NB4 (cell line): ENCODE measurements around the gene NEBL.

Experiments
- DNase-seq: peaks from one replicate; pipeline ENCODE4 v3.0.0; 2010; ENCODE audit warnings: low read depth
- H3K4me3 ChIP-seq: one replicate; pipeline ENCODE4 v1.5.1; 2011; ENCODE audit warnings: mild to moderate bottlenecking, low read depth, low read length, moderate library complexity
- MYC ChIP-seq: IDR thresholded peaks from 2 replicates; pipeline ENCODE4 v1.6.1; 2011; ENCODE audit warnings: low read depth, low read length
- POLR2A ChIP-seq: IDR thresholded peaks from 2 replicates; pipeline ENCODE4 v1.6.1; 2011; ENCODE audit warnings: mild to moderate bottlenecking; ENCODE audit not compliant: insufficient read length; ENCODE audit errors: extremely low read depth
- TF ChIP-seq, protein P1 (sequence below): IDR thresholded peaks from one replicate; pipeline ENCODE4 v1.5.1; 2012; ENCODE audit warnings: low read depth, low read length
- TF ChIP-seq, protein P2 (sequence below): IDR thresholded peaks from 2 replicates; pipeline ENCODE4 v1.6.1; 2011; ENCODE audit warnings: low read depth, low read length

The NEBL gene

DNA sequence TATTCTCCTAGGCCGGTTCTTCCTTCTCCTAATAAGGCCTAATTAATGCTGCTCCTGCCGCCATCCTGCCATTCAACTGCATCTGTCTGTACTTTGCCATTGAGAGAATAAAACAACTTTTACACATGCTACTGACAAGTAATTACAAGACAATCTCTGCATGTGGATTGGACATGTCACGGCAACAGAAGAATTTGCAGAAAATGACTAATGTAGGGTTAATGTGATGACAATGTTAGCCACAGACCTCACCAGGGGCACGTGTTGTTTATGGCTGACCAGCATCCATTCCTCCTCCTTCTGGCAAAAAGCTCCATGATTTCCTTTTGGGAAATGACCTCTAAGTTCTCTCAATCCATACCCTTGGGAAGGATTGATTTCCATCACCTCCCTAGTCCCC is 58.0 kb downstream of the NEBL start:
- no peak for DNase-seq
- H3K4me3 ChIP-seq, result no peak overlapping the region
- TF ChIP-seq, protein P1, sequence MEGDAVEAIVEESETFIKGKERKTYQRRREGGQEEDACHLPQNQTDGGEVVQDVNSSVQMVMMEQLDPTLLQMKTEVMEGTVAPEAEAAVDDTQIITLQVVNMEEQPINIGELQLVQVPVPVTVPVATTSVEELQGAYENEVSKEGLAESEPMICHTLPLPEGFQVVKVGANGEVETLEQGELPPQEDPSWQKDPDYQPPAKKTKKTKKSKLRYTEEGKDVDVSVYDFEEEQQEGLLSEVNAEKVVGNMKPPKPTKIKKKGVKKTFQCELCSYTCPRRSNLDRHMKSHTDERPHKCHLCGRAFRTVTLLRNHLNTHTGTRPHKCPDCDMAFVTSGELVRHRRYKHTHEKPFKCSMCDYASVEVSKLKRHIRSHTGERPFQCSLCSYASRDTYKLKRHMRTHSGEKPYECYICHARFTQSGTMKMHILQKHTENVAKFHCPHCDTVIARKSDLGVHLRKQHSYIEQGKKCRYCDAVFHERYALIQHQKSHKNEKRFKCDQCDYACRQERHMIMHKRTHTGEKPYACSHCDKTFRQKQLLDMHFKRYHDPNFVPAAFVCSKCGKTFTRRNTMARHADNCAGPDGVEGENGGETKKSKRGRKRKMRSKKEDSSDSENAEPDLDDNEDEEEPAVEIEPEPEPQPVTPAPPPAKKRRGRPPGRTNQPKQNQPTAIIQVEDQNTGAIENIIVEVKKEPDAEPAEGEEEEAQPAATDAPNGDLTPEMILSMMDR, result no peak
- TF ChIP-seq POLR2A, result no peak

DNA sequence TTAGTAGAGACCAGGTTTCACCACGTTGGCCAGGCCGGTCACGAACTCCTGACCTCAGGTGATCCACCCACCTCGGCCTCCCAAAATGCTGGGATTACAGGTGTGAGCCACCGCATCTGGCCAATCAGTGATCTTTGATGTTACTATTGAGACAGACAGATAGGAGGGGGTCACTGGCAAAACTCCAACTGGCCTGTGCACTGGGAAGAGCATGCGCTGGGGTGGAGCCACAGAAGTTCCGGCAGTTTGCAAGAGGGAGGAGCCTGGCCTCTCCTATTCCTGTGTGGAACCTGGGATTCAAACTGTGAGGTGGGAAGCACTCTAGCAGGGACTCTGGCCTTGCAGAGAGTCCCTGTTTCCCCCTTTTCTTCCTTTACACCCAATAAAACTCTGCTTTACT is 60.7 kb downstream of the NEBL start:
- no peak for DNase-seq
- no peak overlapping the region for H3K4me3 ChIP-seq
- TF ChIP-seq, protein P2, sequence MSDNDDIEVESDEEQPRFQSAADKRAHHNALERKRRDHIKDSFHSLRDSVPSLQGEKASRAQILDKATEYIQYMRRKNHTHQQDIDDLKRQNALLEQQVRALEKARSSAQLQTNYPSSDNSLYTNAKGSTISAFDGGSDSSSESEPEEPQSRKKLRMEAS, result no peak
- TF ChIP-seq POLR2A, result no peak
- TF ChIP-seq, protein P1, result no peak
- TF ChIP-seq MYC, result no peak

DNA sequence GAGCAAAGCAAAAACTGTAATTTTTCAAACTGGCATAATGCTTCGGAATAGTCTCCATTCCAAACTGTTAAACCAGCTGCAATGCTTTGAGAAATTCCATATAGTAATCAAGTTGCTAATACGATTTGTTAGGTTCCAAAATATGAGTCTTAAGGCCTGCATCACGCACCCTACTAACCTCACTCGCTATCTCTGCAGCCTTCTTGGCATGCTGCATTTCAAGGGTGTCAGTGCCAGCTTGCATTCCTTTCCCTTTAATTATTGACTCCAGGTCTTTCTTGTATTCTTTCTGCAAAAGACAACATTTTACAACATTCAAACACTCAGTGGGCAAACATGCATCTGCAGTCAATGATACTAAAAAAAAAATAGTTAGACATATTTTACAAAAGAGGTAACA is 61.8 kb downstream of the NEBL start:
- TF ChIP-seq, protein P2, result no peak
- TF ChIP-seq POLR2A (no peak), MYC (no peak)
- TF ChIP-seq, protein P1, result no peak
- DNase-seq, result no peak
- H3K4me3 ChIP-seq, result no peak overlapping the region

DNA sequence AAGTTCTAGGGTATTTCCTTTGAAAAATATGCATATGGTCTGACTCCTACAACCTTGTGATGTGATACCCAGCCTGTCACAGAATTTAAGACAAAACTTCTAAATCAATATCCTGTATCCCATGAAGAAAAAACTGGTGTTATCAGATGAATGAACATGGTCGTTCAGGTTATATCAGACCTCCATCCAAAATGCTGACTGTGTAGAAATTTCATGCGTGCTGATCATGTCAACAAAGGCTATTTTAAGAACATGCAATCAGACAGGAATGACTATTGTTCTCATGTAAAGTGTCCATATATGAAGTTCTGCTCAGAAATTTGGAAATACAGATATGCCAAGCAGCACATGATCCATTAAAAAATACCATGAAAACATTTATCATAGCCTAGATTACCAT is 62.3 kb downstream of the NEBL start:
- no peak overlapping the region for H3K4me3 ChIP-seq
- TF ChIP-seq, protein P2, result no peak
- DNase-seq, result no peak

DNA sequence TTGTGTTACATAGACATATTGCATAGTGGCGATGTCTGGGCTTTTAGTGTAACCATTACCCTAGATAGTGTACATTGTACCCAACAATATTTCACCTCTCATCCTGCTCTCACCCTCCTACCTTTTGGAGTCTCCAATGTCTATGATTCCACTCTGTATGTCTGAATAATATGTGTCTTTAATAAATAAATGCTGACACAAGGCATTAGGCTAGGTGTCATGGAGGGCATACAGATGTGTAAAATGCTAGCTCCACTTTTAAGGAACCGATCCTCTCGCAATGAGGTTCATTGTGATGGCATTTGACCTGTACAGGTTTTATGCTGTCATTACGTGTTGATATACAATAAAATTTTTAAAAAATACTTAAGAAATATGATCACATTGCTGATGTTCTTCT is 74.3 kb downstream of the NEBL start:
- TF ChIP-seq POLR2A (no peak), MYC (no peak)
- TF ChIP-seq, protein P2, result no peak
- TF ChIP-seq, protein P1, result no peak
- H3K4me3 ChIP-seq, result no peak overlapping the region
- no peak for DNase-seq

DNA sequence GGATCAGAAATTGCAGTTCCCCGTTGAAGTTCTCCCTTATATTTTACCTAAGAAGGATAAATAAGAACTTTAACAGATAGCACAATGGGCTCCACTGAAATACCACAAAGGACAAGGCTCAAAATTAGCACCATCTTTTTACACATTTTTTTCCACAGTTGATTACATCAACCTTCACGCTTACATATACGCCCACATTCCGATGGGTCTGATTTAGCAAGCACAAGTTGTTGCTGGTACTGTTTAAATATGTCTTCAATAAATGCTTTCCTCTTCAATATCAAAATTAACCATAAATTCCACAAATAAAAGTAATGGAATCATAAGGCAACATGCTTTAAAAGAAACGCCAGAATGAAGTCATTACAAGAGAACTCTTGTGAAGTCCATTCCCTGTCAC is 79.5 kb downstream of the NEBL start:
- DNase-seq, result no peak
- TF ChIP-seq, protein P2, result no peak
- TF ChIP-seq MYC (no peak), POLR2A (no peak)
- TF ChIP-seq, protein P1, result no peak
- H3K4me3 ChIP-seq, result no peak overlapping the region

DNA sequence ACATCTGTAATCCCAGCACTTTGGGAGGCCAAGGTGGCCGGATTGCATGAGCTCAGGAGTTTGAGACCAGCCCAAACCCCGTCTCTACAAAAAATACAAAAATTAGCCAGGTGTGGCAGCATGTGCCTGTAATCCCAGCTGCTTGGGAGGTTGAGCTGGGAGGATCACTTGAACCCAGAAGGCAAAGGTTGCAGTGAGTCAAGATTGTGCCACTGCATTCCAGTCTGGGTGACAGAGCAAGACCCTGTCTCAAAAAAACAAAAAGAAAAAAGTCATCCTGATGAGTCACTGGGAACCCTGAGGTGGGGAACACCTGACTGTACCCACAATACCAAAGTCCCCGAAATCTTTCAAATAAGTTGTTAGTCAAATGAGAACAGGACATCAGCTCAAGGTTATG is 80.0 kb downstream of the NEBL start:
- no peak for TF ChIP-seq MYC
- TF ChIP-seq, protein P1, result no peak
- TF ChIP-seq, protein P2, result no peak
- TF ChIP-seq POLR2A, result no peak
- H3K4me3 ChIP-seq, result no peak overlapping the region
- DNase-seq, result no peak
